Measurements from ENCODE around the gene CDKN2C. TPM values are rescaled to one million over a fixed set of nuclear protein-coding genes. Genes with fewer than 3 reads are reported as not detected.

The CDKN2C gene
- polyA plus RNA-seq, 1 donor from 2014 or later: 0.25 TPM

GRCh38 chr1:50986653-50987052 lies 16.6 kb downstream of the CDKN2C start:
- Histone ChIP-seq H3K79me2 (replicated peaks; ENCODE audit: insufficient read depth, low read length) (no peaks in the 10 kb centered on the region), H2AFZ (ENCODE audit: low read depth, low read length) (no peak overlapping the region), H3K27me3 (ENCODE audit: insufficient read depth, low read depth, low read length) (peaks cover 44% of the 10 kb centered on the region), H3K9me2 (ENCODE audit: insufficient read depth, low read length) (no peaks in the 10 kb centered on the region), H4K20me1 (ENCODE audit: insufficient read depth) (no peaks in the 10 kb centered on the region), H3F3A (ENCODE audit: insufficient read depth, low read length, poor library complexity, severe bottlenecking) (no peaks in the 10 kb centered on the region), H3K9ac (ENCODE audit: low read length) (no peak overlapping the region), H3K36me3 (ENCODE audit: insufficient read depth, low read length) (no peaks in the 10 kb centered on the region), H3K9me3 (ENCODE audit: low read length) (no peaks in the 10 kb centered on the region), H3K4me3 (ENCODE audit: low read length) (no peak overlapping the region), H3K27ac (ENCODE audit: low read length) (no peak overlapping the region), H3K4me2 (ENCODE audit: low read length) (no peak overlapping the region)
- TF ChIP-seq RAD21 (conservative IDR thresholded peaks at IDR 0.05) (no peak), MXI1 (conservative IDR thresholded peaks at IDR 0.05; ENCODE audit: poor library complexity, severe bottlenecking) (no peak), EP300 (conservative IDR thresholded peaks at IDR 0.05; ENCODE audit: poor library complexity, severe bottlenecking) (no peak), POLR2AphosphoS5 (IDR thresholded peaks at IDR 0.05) (no peak), EZH2 (IDR thresholded peaks at IDR 0.05; ENCODE audit: borderline replicate concordance, insufficient read depth, low read length, poor library complexity, severe bottlenecking) (no peak), TAF1 (IDR thresholded peaks at IDR 0.05; ENCODE audit: low read depth) (no peak), SMC3 (conservative IDR thresholded peaks at IDR 0.05; ENCODE audit: poor library complexity) (no peak)
- TF ChIP-seq, protein P1, sequence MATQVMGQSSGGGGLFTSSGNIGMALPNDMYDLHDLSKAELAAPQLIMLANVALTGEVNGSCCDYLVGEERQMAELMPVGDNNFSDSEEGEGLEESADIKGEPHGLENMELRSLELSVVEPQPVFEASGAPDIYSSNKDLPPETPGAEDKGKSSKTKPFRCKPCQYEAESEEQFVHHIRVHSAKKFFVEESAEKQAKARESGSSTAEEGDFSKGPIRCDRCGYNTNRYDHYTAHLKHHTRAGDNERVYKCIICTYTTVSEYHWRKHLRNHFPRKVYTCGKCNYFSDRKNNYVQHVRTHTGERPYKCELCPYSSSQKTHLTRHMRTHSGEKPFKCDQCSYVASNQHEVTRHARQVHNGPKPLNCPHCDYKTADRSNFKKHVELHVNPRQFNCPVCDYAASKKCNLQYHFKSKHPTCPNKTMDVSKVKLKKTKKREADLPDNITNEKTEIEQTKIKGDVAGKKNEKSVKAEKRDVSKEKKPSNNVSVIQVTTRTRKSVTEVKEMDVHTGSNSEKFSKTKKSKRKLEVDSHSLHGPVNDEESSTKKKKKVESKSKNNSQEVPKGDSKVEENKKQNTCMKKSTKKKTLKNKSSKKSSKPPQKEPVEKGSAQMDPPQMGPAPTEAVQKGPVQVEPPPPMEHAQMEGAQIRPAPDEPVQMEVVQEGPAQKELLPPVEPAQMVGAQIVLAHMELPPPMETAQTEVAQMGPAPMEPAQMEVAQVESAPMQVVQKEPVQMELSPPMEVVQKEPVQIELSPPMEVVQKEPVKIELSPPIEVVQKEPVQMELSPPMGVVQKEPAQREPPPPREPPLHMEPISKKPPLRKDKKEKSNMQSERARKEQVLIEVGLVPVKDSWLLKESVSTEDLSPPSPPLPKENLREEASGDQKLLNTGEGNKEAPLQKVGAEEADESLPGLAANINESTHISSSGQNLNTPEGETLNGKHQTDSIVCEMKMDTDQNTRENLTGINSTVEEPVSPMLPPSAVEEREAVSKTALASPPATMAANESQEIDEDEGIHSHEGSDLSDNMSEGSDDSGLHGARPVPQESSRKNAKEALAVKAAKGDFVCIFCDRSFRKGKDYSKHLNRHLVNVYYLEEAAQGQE (IDR thresholded peaks at IDR 0.05; ENCODE audit: borderline replicate concordance): no peak
- TF ChIP-seq, protein P2, sequence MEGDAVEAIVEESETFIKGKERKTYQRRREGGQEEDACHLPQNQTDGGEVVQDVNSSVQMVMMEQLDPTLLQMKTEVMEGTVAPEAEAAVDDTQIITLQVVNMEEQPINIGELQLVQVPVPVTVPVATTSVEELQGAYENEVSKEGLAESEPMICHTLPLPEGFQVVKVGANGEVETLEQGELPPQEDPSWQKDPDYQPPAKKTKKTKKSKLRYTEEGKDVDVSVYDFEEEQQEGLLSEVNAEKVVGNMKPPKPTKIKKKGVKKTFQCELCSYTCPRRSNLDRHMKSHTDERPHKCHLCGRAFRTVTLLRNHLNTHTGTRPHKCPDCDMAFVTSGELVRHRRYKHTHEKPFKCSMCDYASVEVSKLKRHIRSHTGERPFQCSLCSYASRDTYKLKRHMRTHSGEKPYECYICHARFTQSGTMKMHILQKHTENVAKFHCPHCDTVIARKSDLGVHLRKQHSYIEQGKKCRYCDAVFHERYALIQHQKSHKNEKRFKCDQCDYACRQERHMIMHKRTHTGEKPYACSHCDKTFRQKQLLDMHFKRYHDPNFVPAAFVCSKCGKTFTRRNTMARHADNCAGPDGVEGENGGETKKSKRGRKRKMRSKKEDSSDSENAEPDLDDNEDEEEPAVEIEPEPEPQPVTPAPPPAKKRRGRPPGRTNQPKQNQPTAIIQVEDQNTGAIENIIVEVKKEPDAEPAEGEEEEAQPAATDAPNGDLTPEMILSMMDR (IDR thresholded peaks at IDR 0.05; ENCODE audit: poor library complexity, severe bottlenecking): no peak

- H2AFZ ChIP-seq (ENCODE audit: low read depth, low read length): no peak overlapping the region
- no peaks in the 10 kb centered on the region for H3K9me3 ChIP-seq (ENCODE audit: low read length)
- no peak overlapping the region for H3K4me3 ChIP-seq (ENCODE audit: low read length)
- H3K4me2 ChIP-seq (ENCODE audit: low read length): no peak overlapping the region
- H3K36me3 ChIP-seq (ENCODE audit: insufficient read depth, low read length): no peaks in the 10 kb centered on the region
- peaks cover 14% of the 10 kb centered on the region for H3K27me3 ChIP-seq (ENCODE audit: insufficient read depth, low read depth, low read length)
- H3K27ac ChIP-seq (ENCODE audit: low read length): no peak overlapping the region
- H3K79me2 ChIP-seq (replicated peaks; ENCODE audit: insufficient read depth, low read length): no peaks in the 10 kb centered on the region
- no peaks in the 10 kb centered on the region for H4K20me1 ChIP-seq (ENCODE audit: insufficient read depth)
- no peaks in the 10 kb centered on the region for H3F3A ChIP-seq (ENCODE audit: insufficient read depth, low read length, poor library complexity, severe bottlenecking)
- no peaks in the 10 kb centered on the region for H3K9me2 ChIP-seq (ENCODE audit: insufficient read depth, low read length)
- no peak overlapping the region for H3K9ac ChIP-seq (ENCODE audit: low read length)
- no peak for TF ChIP-seq SMC3 (conservative IDR thresholded peaks at IDR 0.05; ENCODE audit: poor library complexity)
- no peak for TF ChIP-seq RAD21 (conservative IDR thresholded peaks at IDR 0.05)
- TF ChIP-seq, protein P1 (IDR thresholded peaks at IDR 0.05; ENCODE audit: borderline replicate concordance): no peak
- no peak for TF ChIP-seq EP300 (conservative IDR thresholded peaks at IDR 0.05; ENCODE audit: poor library complexity, severe bottlenecking)
- TF ChIP-seq EZH2 (IDR thresholded peaks at IDR 0.05; ENCODE audit: borderline replicate concordance, insufficient read depth, low read length, poor library complexity, severe bottlenecking): no peak
- TF ChIP-seq, protein P2 (IDR thresholded peaks at IDR 0.05; ENCODE audit: poor library complexity, severe bottlenecking): no peak
- no peak for TF ChIP-seq POLR2AphosphoS5 (IDR thresholded peaks at IDR 0.05)
- no peak for TF ChIP-seq TAF1 (IDR thresholded peaks at IDR 0.05; ENCODE audit: low read depth)
- TF ChIP-seq MXI1 (conservative IDR thresholded peaks at IDR 0.05; ENCODE audit: poor library complexity, severe bottlenecking): no peak
Measured at GRCh38 chr1:50989694-50990093, 19.6 kb downstream of the CDKN2C start.
